Fibroblast of mammary gland (primary cell): ENCODE measurements around the gene ATP9A.
"Not testable (repeated sequence)": the region's sequence is repeated elsewhere in the genome, so short reads cannot be mapped to it uniquely, and the experiment has no call there.

Experiments
- DNase-seq: peaks from one replicate; pipeline ENCODE4 v3.0.0-alpha.2; 2010; ENCODE audit warnings: low read depth
- H3K4me3 ChIP-seq: 2 replicates; pipeline ENCODE4 v1.5.1; 2011; ENCODE audit warnings: low read depth, mild to moderate bottlenecking, low read length, moderate library complexity; ENCODE audit not compliant: control insufficient read depth
- CTCF ChIP-seq: conservative IDR thresholded peaks from 2 replicates; pipeline ENCODE4 v1.5.1; 2011; ENCODE audit warnings: low read depth, low read length, inconsistent platforms; ENCODE audit not compliant: control insufficient read depth, insufficient read depth

Gene ATP9A

GRCh38 chr20:51750770-51751388 is 17.3 kb downstream of the ATP9A start:
- DNase-seq, result no peak
- H3K4me3 ChIP-seq, result no peak overlapping the region
- no peak for TF ChIP-seq CTCF

DNA sequence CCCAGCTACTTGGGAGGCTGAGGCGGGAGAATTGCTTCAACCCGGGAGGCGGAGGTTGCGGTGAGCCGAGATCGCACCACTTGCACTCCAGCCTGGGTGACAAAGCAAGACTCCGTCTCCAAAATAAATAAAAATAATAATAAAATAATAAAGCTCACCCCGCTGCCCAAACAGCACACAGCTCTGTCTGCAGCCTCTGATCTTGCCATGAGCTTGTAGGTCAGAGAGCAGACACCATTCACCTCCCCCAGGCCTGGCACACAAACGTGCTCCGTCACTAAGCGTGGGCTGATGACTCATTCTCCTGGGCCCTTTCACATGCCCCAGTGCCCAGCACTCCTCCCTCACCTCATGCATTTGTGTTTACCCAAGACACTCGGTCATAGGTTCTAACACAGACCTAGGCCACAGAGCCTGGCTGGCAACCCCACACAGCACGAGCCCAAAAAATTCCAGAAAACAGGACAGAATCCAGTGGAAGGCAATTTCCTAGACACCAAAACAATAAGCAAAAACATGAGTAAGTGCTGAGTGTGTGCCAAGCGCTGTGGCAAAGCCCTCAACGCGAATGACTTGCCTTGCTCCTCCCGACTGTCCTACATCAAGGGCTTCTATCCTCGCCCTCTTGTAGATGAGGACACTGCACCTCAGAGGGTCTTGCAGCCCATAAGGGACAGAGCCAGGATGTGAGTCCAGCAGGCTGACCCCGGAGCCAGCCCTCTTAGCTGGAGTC is 18.0 kb downstream of the ATP9A start:
- peak; percentile 99 for DNase-seq
- TF ChIP-seq CTCF, result no peak
- H3K4me3 ChIP-seq, result no peak overlapping the region

DNA sequence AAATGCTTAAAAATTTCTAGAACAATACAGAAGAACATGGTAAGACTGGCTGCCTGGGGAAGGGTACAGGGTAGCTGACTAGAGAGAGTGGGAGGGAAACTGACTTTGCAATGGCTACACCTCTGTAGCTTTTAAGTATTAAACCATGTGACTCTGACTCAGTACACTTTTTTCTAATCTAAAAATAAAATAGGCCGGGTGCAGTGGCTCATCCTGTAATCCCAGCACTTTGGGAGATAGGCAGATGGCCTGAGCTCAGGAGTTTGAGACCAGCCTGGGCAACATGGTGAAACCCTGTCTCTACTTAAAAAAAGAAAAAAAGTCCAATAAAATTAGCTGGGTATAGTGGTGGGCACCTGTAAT is 18.5 kb downstream of the ATP9A start:
- TF ChIP-seq CTCF, result no peak
- no peak overlapping the region for H3K4me3 ChIP-seq
- DNase-seq, result peak; percentile 79

- no peak overlapping the region for H3K4me3 ChIP-seq
- DNase-seq, result no peak
- no peak for TF ChIP-seq CTCF
These were observed 20.8 kb downstream of the ATP9A start for GRCh38 chr20:51747182-51747911.

- TF ChIP-seq CTCF, result no peak
- no peak overlapping the region for H3K4me3 ChIP-seq
- DNase-seq, result no peak
These were observed 22.4 kb downstream of the ATP9A start for GRCh38 chr20:51745804-51746203.

DNA sequence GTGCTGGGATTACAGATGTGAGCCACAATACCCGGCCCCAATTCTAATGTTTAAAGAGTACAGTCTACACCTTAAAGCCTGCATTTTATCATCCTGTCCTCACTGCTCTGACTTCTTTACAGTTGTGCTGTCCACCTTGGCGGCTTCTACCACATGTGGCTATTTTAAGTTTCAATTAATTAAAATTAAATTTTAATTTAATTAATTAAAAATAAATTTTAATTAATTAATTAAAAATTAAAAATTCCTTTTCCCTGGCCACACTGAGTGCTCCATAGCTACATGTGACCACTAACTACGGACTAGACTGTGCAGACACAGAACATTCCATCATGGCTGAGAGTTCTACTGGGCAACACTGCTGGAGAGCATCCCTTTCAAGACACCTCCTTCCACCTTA is 27.4 kb downstream of the ATP9A start:
- no peak for DNase-seq
- TF ChIP-seq CTCF, result no peak
- no peak overlapping the region for H3K4me3 ChIP-seq

DNA sequence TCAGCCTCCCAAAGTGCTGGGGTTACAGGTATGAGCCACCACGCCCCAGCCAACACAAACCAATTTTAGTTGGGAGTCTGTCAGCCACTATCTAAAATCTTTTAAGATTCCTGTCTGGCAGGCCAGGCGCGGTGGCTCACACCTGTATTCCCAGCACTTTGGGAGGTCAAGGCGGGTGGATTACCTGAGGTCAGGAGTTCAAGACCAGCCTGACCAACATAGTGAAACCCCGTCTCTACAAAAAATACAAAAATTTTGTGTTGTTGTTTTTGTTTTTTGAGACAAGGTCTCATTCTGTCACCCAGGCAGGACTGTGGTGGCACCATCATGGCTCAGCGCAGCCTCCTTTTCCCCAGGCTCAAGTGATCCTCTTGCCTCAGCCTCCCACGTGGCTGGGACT is 27.9 kb downstream of the ATP9A start:
- DNase-seq, result not testable (repeated sequence)

More for the DNA sequence above, 27.9 kb downstream of the ATP9A start:
- H3K4me3 ChIP-seq, result not testable (repeated sequence)
